ENCODE data around the gene GLCCI1. TPM values are rescaled to one million over a fixed set of nuclear protein-coding genes. Genes with fewer than 3 reads are reported as not detected.
"Not testable (repeated sequence)": the region's sequence is repeated elsewhere in the genome, so short reads cannot be mapped to it uniquely, and the experiment has no call there.

GLCCI1 gene
- total RNA-seq, 2 donors from 2014 or later = 43.5 to 44.5 TPM

DNA sequence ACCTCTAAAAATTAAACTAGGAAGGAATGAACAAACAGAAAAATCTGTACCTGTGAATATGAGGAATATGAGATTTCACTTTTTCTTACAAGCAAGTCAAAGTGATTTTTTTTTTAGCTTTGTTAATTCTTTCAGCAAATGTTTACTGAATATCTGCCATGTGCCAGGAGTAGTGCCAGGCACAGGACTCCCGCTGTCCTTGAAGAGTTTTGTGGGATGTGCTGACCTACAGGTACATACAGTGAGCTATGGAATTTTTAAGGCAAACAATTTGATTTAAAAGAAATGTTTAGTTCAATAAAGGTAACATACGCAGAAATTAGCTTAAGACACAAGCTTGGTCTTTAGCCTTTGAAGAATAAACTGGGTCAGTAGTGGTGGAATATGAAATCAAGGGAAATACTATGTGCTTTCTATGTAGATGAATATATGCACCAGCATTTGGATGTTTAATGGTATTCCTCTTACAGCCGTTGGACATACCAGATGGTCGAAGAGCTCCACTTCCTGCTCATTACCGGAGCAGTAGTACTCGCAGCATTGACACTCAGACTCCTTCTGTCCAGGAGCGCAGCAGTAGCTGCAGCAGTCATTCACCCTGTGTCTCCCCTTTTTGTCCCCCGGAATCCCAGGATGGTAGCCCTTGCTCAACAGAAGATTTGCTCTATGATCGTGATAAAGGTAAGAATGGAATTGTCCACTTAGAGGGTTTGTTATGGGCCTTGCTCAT is 102.0 kb downstream of the GLCCI1 start:
- peaks cover 7% of the 10 kb centered on the region for H3K36me3 Mint-ChIP-seq (ENCODE audit: low read depth)
- peaks cover 38% of the 10 kb centered on the region for H3K4me1 Mint-ChIP-seq
- DNase-seq = no peak
- H3K9me3 ChIP-seq (ENCODE audit: control insufficient read depth, low read length, poor library complexity, severe bottlenecking) = no peaks in the 10 kb centered on the region
- H3K27me3 Mint-ChIP-seq = no peaks in the 10 kb centered on the region
- ATAC-seq = no peak
- peak overlapping the region; percentile 2 for H3K27ac Mint-ChIP-seq
- H3K4me3 Mint-ChIP-seq = no peak overlapping the region

DNA sequence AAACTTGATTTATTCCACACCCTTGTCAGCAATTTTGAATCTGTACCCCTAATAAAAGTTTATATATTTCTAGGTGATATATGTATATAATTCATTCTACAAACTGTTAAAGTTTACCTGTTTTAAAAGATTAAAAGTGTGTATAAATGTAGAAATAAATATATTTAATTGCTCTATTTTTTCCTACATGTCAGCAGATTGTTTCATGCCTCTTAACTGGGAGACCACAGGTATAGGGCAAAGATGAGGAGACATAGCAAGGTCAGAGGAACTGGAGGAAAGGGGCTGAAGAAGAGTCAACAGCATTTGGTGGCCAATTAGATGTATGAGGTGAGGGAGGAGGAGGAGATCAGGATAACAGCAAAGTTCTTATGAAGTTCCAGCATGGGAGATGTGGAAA is 109.8 kb downstream of the GLCCI1 start:
- no peak for ATAC-seq
- Mint-ChIP-seq H3K4me1 (peaks cover 4% of the 10 kb centered on the region), H3K27ac (no peak overlapping the region), H3K27me3 (no peaks in the 10 kb centered on the region), H3K4me3 (no peak overlapping the region), H3K36me3 (ENCODE audit: low read depth) (peaks cover 2% of the 10 kb centered on the region)
- no peak for DNase-seq
- no peaks in the 10 kb centered on the region for H3K9me3 ChIP-seq (ENCODE audit: control insufficient read depth, low read length, poor library complexity, severe bottlenecking)

DNA sequence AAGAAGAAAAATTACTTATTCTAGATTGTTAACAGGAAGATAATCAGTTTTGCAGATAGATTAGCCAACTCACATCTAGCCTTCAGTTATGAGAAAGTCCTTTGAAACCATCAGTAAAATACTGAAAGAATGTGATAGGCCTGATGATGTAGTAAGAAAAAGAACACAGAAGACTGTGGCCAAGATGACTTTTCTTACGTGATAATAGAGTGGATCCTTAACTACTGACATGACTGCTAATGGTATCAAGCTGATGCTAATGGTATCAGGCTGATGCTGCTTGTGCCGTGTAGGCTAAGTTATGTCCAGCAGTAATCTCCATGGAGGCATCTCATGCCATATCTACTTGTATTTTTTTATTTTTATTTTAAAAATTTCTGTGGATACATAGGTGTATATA is 114.2 kb downstream of the GLCCI1 start:
- peaks cover 11% of the 10 kb centered on the region for H3K36me3 Mint-ChIP-seq (ENCODE audit: low read depth)
- no peaks in the 10 kb centered on the region for H3K27me3 Mint-ChIP-seq
- no peak overlapping the region for H3K27ac Mint-ChIP-seq
- H3K4me1 Mint-ChIP-seq = peaks cover 7% of the 10 kb centered on the region
- ATAC-seq = no peak
- H3K9me3 ChIP-seq (ENCODE audit: control insufficient read depth, low read length, poor library complexity, severe bottlenecking) = no peaks in the 10 kb centered on the region
- H3K4me3 Mint-ChIP-seq = no peak overlapping the region
- DNase-seq = no peak

DNA sequence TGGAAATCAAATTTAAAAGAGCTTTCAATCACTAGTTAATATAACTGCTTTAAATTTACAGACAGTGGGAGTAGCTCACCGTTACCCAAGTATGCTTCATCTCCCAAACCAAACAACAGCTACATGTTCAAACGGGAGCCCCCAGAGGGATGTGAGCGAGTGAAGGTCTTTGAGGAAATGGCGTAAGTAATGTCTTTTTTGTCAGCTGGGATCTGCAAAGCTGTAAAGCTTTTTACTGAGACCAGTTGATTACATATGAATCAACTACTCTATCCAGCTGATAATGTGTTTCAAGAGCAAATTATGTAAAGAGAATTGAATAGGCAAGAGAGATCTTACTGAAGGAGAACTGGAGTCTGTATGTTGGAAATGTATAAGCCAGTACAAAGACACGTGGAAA is 116.2 kb downstream of the GLCCI1 start:
- no peak for ATAC-seq
- peaks cover 9% of the 10 kb centered on the region for H3K36me3 Mint-ChIP-seq (ENCODE audit: low read depth)
- H3K4me1 Mint-ChIP-seq = peaks cover 5% of the 10 kb centered on the region
- DNase-seq = no peak
- no peaks in the 10 kb centered on the region for H3K27me3 Mint-ChIP-seq
- no peaks in the 10 kb centered on the region for H3K9me3 ChIP-seq (ENCODE audit: control insufficient read depth, low read length, poor library complexity, severe bottlenecking)
- no peak overlapping the region for H3K4me3 Mint-ChIP-seq
- H3K27ac Mint-ChIP-seq = no peak overlapping the region

DNA sequence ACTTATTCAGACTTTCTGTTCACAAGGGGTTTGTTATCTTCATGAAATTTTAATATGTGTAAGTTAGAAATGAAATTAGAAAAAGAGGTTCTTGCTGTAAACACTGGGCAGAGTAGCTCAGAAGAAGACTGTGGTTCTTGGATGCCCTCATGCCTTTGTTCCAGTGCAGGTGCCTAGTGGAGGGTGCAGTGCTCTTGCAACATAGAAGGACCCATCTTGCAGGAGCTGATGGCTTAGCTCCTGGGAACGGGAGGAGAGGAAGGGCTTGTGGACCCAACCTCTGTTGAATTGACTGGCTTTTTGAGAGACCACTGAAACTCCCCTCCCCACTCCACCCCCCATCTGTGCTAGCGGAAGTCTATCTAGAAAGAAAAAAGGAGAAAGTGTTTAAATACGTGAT is 116.8 kb downstream of the GLCCI1 start:
- Mint-ChIP-seq H3K27me3 (no peaks in the 10 kb centered on the region), H3K27ac (no peak overlapping the region), H3K36me3 (ENCODE audit: low read depth) (peaks cover 9% of the 10 kb centered on the region), H3K4me3 (no peak overlapping the region), H3K4me1 (peaks cover 9% of the 10 kb centered on the region)
- no peaks in the 10 kb centered on the region for H3K9me3 ChIP-seq (ENCODE audit: control insufficient read depth, low read length, poor library complexity, severe bottlenecking)
- ATAC-seq (no peak), DNase-seq (no peak)

DNA sequence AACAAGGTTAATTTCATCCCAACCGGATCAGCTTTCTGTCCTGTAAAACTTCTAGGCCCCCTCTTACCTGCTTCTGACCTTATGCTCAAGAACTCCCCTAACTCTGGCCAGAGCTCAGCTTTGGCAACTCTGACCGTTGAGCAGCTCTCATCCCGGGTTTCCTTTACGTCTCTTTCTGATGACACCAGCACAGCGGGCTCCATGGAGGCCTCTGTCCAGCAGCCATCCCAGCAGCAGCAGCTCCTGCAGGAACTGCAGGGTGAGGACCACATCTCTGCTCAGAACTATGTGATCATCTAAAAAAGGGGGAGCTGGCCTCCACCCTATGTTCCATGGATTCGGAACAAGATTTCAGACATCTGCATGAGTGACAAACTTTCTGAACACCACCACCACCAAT is 117.6 kb downstream of the GLCCI1 start:
- H3K27me3 Mint-ChIP-seq = no peaks in the 10 kb centered on the region
- H3K4me3 Mint-ChIP-seq = no peak overlapping the region
- no peak for ATAC-seq
- DNase-seq = no peak
- H3K4me1 Mint-ChIP-seq = peaks cover 9% of the 10 kb centered on the region
- H3K9me3 ChIP-seq (ENCODE audit: control insufficient read depth, low read length, poor library complexity, severe bottlenecking) = no peaks in the 10 kb centered on the region
- H3K36me3 Mint-ChIP-seq (ENCODE audit: low read depth) = peaks cover 9% of the 10 kb centered on the region
- H3K27ac Mint-ChIP-seq = peak overlapping the region; percentile 66

DNA sequence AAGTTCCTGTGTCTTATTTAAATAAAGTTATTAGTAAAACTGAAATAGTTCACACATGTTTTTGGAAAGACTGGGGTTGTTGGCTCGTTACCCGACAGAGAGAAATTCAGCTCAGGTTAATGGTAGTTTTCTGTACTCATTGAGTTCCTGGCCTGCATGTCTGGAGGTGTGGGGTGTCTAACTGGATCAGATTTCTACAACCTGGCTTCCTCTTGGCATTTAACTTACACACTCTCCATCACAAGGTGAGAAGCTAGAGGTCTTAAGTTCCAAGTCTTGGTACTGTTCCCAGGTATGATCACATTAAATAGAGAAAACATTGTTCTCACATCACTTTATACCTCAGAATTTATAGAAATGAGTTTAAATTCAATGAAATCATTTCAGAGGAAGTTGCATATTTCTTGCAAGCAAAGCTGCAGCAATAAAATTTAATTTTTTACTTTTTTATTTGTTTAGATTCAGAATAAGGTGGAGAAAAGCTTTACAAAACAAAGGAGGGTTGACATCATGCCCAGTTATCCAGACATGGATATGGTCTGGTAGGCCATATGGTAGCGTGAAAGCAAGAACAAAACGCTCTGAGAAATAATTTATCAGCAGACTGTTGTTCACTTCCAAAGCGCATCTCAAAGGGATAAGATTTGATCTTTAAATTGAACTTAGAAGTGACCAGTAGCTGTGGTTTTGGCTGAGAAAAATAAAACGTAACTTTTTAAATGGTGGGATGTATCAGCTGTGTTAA is 120.6 kb downstream of the GLCCI1 start:
- Mint-ChIP-seq H3K36me3 (ENCODE audit: low read depth) (peaks cover 11% of the 10 kb centered on the region), H3K4me3 (no peak overlapping the region), H3K27me3 (no peaks in the 10 kb centered on the region), H3K4me1 (peaks cover 9% of the 10 kb centered on the region), H3K27ac (no peak overlapping the region)
- ATAC-seq (no peak), DNase-seq (no peak)
- H3K9me3 ChIP-seq (ENCODE audit: control insufficient read depth, low read length, poor library complexity, severe bottlenecking) = no peaks in the 10 kb centered on the region

DNA sequence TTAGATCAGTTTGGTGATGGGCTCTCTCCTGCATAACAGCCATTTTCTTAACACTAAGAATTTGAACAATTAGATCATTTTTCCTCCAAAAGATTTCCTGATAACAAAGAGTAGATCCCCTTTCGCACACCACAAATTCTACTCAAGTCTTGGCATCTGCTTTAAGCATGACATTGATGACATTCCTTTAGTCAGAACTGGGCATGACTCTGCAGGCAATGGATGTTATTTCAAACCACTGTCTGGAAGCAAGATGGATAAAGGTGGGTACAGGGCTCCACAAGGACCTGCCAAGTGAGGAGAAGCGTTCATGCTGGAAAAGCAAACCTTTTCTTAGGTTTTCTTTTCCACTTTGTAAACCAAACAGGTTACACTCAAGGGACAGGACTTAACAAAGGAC is 123.5 kb downstream of the GLCCI1 start:
- H3K27me3 Mint-ChIP-seq = no peaks in the 10 kb centered on the region
- no peak overlapping the region for H3K27ac Mint-ChIP-seq
- H3K4me3 Mint-ChIP-seq = no peak overlapping the region
- peaks cover 6% of the 10 kb centered on the region for H3K4me1 Mint-ChIP-seq
- no peak for ATAC-seq
- H3K9me3 ChIP-seq (ENCODE audit: control insufficient read depth, low read length, poor library complexity, severe bottlenecking) = no peaks in the 10 kb centered on the region
- H3K36me3 Mint-ChIP-seq (ENCODE audit: low read depth) = peaks cover 2% of the 10 kb centered on the region
- no peak for DNase-seq

DNA sequence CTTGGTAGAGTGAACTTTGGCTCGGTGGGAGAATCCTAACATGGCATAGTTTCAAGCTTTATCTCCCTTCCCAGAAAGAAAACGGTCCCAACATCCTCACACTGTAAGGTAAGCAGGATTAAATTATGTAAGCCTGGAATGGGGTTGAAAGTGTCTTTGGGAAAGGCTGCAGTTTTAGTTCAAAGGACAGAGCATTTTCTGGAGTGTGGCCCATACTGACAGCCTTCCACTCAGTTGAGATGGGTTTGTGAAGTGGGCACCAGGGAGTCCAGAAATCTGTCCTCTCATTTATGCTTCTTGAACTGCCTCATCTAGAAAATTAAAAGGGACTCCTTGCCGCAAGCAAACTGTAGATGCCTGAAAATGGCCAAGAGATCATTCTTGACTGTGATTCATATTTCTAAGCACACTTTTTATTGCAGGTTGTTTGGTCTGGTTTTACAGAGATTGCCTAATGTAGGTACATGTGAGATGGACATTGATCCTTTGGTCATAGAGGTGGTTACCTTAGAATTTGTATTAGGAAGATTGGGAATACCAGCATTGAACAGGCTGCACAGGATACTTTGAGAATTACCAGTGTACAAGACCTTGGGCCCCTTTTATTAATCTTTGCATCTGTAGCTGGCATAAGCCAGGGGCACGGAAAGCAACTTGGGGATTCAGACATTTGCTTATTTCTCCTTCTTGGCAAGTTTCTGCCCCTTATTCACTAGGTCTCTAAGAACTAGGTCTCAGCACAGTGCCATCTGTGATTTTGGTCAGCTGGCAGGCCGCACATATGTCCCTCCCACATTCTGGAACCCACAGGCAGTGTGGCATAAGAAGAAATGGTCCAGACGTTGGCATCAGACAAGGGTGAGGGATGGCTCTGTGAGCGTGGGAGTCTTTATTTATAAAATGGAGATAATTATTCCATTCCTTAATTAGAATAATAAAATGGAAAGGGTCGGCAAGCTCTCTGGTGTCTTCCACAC is 125.9 kb downstream of the GLCCI1 start:
- Mint-ChIP-seq H3K36me3 (ENCODE audit: low read depth) (peaks cover 4% of the 10 kb centered on the region), H3K27me3 (no peaks in the 10 kb centered on the region), H3K4me3 (no peak overlapping the region), H3K27ac (no peak overlapping the region), H3K4me1 (peaks cover 4% of the 10 kb centered on the region)
- no peaks in the 10 kb centered on the region for H3K9me3 ChIP-seq (ENCODE audit: control insufficient read depth, low read length, poor library complexity, severe bottlenecking)
- DNase-seq (no peak), ATAC-seq (no peak)

DNA sequence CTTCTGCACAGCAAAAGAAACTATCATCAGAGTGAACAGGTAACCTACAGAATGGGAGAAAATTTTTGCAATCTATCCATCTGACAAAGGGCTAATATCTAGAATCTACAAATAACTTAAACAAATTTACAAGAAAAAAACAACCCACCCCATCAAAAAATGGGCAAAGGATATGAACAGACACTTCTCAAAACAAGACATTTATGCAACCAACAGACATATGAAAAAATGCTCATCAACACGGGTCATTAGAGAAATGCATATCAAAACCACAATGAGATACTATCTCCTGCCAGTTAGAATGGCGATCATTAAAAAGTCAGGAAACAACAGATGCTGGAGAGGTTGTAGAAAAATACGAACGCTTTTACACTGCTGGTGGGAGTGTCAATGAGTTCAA is 132.7 kb downstream of the GLCCI1 start:
- not testable (repeated sequence) for H3K27ac Mint-ChIP-seq; ATAC-seq; H3K36me3 Mint-ChIP-seq (ENCODE audit: low read depth); H3K4me3 Mint-ChIP-seq; H3K9me3 ChIP-seq (ENCODE audit: control insufficient read depth, low read length, poor library complexity, severe bottlenecking); H3K27me3 Mint-ChIP-seq; DNase-seq
- H3K4me1 Mint-ChIP-seq = peaks cover 21% of the 10 kb centered on the region

DNA sequence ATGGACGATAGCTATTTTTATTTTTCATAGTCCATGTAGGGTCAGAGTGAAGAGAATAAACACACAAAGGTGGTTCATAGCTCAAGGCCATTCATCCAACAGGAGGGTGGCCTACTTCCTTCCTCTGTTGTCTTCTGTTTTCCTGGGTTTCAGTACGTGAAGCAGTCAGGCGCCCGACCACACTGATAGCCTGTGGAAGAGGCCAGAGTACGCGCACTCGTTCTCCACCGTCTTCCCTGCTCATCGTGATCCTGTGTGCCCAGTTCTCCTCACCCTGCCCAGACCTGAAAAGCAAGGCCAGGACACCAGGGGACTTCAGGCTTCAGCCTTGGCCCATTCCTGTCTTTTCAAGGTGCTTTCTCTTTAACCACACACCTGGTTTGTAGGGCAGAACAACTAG is 134.7 kb downstream of the GLCCI1 start:
- H3K9me3 ChIP-seq (ENCODE audit: control insufficient read depth, low read length, poor library complexity, severe bottlenecking) = no peaks in the 10 kb centered on the region
- Mint-ChIP-seq H3K4me3 (no peak overlapping the region), H3K27ac (no peak overlapping the region), H3K36me3 (ENCODE audit: low read depth) (peaks cover 4% of the 10 kb centered on the region), H3K4me1 (peaks cover 26% of the 10 kb centered on the region), H3K27me3 (no peaks in the 10 kb centered on the region)
- DNase-seq (no peak), ATAC-seq (no peak)

DNA sequence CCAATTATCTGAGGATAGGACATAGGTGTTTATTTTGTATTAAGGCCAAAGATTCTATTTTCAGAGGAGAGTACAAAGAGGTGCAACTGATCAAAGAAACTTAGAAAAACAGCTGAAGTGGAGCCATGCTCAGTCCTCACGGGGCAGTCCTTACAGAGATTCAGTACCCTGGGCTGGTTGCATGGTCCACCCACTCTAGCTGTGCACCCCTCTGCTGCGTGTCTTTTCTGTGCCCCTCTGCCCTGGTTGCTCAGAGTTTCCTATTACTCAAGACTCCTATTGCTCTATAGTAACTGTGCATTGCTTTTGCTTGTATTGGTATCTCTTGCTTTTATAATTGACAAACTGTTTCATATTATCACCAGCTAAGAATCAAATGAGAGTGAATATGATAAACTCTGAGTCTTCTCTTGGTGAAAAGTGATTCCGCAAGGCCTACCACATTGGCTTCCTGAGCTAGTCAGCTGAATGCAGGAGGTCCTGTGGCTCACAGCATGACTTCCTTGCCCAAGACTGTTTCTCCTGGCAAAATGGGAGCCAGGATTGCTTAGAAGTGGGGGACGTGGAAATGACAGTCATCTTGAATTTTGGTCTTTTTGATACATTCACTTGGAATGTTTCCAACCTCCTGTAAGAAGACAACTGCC is 137.0 kb downstream of the GLCCI1 start:
- H3K27ac Mint-ChIP-seq = peak overlapping the region; percentile 75

More for the DNA sequence above, 137.0 kb downstream of the GLCCI1 start:
- no peak overlapping the region for H3K4me3 Mint-ChIP-seq
- ATAC-seq = peak; percentile 50
- H3K9me3 ChIP-seq (ENCODE audit: control insufficient read depth, low read length, poor library complexity, severe bottlenecking) = no peaks in the 10 kb centered on the region
- peaks cover 2% of the 10 kb centered on the region for H3K36me3 Mint-ChIP-seq (ENCODE audit: low read depth)
- no peaks in the 10 kb centered on the region for H3K27me3 Mint-ChIP-seq
- DNase-seq = no peak
- peaks cover 26% of the 10 kb centered on the region for H3K4me1 Mint-ChIP-seq
